Epithelial cell of esophagus (primary cell): ENCODE data around the gene MRPL34.
A peak's percentile ranks its signal among the peaks of the same experiment; 100 is the strongest.
"Not testable (repeated sequence)": the region's sequence is repeated elsewhere in the genome, so short reads cannot be mapped to it uniquely, and the experiment has no call there.

ENCODE experiments used
- DNase-seq: peaks from one replicate; pipeline ENCODE4 v3.0.0; 2010; ENCODE audit warnings: low read depth
- H3K4me3 ChIP-seq: 2 replicates; pipeline ENCODE4 v1.5.1; 2011; ENCODE audit warnings: mild to moderate bottlenecking, low read length, control low read depth
- TF ChIP-seq, protein P1 (sequence below): IDR thresholded peaks from 2 replicates; pipeline ENCODE4 v1.5.1; 2011; ENCODE audit warnings: low read depth, mild to moderate bottlenecking, low read length, control low read depth, inconsistent platforms; ENCODE audit not compliant: insufficient read depth; ENCODE audit errors: missing control alignments

MRPL34 gene

GRCh38 chr19:17263712-17264640 is 41.7 kb upstream of the MRPL34 start:
- DNase-seq = no peak
- TF ChIP-seq, protein P1, sequence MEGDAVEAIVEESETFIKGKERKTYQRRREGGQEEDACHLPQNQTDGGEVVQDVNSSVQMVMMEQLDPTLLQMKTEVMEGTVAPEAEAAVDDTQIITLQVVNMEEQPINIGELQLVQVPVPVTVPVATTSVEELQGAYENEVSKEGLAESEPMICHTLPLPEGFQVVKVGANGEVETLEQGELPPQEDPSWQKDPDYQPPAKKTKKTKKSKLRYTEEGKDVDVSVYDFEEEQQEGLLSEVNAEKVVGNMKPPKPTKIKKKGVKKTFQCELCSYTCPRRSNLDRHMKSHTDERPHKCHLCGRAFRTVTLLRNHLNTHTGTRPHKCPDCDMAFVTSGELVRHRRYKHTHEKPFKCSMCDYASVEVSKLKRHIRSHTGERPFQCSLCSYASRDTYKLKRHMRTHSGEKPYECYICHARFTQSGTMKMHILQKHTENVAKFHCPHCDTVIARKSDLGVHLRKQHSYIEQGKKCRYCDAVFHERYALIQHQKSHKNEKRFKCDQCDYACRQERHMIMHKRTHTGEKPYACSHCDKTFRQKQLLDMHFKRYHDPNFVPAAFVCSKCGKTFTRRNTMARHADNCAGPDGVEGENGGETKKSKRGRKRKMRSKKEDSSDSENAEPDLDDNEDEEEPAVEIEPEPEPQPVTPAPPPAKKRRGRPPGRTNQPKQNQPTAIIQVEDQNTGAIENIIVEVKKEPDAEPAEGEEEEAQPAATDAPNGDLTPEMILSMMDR = no peak
- no peak overlapping the region for H3K4me3 ChIP-seq

GRCh38 chr19:17264641-17264979 is 41.1 kb upstream of the MRPL34 start, which contains the start of gene USHBP1:
Gene USHBP1, minus strand, starts transcription at chr19:17264745. Its CDS starts 446 bp downstream, at chr19:17264299.
- DNase-seq = no peak
- H3K4me3 ChIP-seq = no peak within 1 kb of the TSS
- TF ChIP-seq, protein P1 = no peak

- TF ChIP-seq, protein P1 = no peak
- DNase-seq = no peak
Measured at GRCh38 chr19:17266026-17266425, 39.6 kb upstream of the MRPL34 start.

GRCh38 chr19:17266589-17266974 is 39.1 kb upstream of the MRPL34 start:
- TF ChIP-seq, protein P1 = no peak
- DNase-seq = no peak
- no peak overlapping the region for H3K4me3 ChIP-seq

More at GRCh38 chr19:17266026-17266425, 39.6 kb upstream of the MRPL34 start:
- no peak overlapping the region for H3K4me3 ChIP-seq

GRCh38 chr19:17266975-17267788 is 38.5 kb upstream of the MRPL34 start, which contains the start of gene BABAM1:
Gene BABAM1, plus strand, starts transcription at chr19:17267443. Its CDS starts 1,364 bp downstream, at chr19:17268807.
- peak within 1 kb of the TSS; percentile 99 for H3K4me3 ChIP-seq
- DNase-seq = peak; percentile 99
- TF ChIP-seq, protein P1 = peak; percentile 1

GRCh38 chr19:17268754-17269153 is 36.9 kb upstream of the MRPL34 start:
- DNase-seq = no peak
- TF ChIP-seq, protein P1 = no peak
- H3K4me3 ChIP-seq = no peak overlapping the region

DNA sequence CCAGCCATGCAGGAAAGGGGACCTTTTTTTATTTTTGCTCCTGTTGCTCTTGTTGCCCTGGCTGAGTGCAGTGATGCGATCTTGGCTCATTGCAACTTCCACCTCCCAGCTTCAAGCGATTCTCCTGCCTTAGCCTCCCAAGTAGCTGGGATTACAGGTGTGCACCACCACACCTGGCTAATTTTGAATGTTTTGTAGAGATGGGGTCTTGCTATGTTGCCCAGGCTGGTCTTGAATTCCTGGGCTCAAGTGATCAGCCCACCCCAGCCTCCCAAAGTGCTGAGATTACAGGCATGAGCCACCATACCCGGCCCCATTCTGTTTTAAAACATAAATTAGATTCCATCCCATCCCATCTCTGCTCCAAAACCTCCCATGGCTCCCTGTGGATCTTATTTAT is 30.8 kb upstream of the MRPL34 start:
- not testable (repeated sequence) for DNase-seq, H3K4me3 ChIP-seq
